Fibroblast of skin of abdomen (primary cell): ENCODE measurements around the gene CFAP97.
"Not testable (repeated sequence)": the region's sequence is repeated elsewhere in the genome, so short reads cannot be mapped to it uniquely, and the experiment has no call there.

Source experiments
- DNase-seq: peaks from one replicate; pipeline ENCODE4 v3.0.0-alpha.2; 2013

Gene CFAP97

DNA sequence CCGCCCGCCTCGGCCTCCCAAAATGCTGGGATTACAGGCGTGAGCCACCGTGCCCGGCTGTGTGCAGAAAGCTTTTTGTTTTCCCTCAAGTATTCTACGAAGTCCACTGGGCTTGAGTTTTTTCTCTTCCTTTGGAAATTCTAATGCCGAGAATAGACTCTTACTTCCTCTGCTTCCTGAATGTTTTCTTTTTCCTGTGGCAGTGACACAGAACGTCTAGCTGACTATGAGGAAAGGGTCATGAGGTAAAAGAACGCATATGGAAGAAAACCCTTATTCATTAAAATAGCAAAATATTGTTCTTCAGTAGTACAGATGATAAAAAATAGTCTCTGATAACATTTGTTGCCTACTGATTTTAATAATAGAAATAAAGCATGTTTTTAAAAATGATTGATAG, 65.6 kb downstream of the CFAP97 start:
- DNase-seq: no peak

GRCh38 chr4:185137233-185137925, 66.4 kb downstream of the CFAP97 start:
- DNase-seq: no peak

- DNase-seq: peak; percentile 42
Observed at GRCh38 chr4:185134307-185134869, 69.4 kb downstream of the CFAP97 start.

- DNase-seq: no peak
Observed at GRCh38 chr4:185128272-185129119, 75.3 kb downstream of the CFAP97 start.

- no peak for DNase-seq
Observed at GRCh38 chr4:185127021-185127925, 76.5 kb downstream of the CFAP97 start.

- no peak for DNase-seq
Observed at GRCh38 chr4:185124006-185124405, 79.8 kb downstream of the CFAP97 start.

DNA sequence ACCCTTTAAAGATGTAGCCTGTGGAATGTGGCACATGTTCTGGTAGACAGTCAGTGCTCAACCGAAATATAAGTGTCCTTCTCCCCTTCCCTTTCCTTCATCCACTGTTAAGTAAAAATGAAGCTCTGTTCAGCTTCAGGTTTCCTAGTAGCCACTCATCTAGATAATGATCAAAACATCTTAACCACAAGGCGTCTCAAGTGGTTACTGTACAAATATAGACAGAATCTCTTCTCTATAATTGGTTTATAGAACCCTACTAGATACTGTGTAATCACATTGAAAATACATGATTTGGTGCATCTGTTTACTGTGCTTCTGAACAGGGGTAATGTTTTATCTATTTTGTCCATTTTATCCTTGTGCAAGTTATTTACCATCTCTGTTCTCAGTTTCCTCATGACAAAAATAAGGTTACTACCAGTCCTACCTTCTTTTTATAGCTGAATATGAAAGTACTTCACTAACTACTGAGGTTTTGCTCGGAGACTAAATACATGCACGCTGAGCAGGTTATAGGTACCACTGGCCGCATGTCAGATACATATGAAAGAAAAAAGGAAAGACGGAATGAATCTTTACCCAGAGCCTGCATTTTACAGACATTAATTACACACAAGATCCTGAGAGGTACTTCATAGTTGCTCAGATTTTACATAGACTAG, 81.0 kb downstream of the CFAP97 start:
- no peak for DNase-seq

DNA sequence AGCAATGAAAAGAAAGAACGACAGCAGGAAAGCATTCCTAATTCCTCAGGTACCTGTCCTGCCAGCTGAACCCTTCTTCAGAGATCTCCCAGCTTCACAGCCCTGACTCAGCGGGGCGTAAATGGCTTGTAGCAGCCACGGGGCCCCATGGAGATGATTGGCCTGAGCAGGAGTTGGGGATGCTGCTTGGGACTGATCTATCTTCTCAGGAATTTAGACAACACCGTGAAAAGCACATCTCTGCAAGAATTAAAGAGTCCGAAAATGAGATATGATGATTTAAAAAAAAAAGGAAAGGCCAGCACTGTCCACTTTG, 83.2 kb downstream of the CFAP97 start:
- no peak for DNase-seq

DNA sequence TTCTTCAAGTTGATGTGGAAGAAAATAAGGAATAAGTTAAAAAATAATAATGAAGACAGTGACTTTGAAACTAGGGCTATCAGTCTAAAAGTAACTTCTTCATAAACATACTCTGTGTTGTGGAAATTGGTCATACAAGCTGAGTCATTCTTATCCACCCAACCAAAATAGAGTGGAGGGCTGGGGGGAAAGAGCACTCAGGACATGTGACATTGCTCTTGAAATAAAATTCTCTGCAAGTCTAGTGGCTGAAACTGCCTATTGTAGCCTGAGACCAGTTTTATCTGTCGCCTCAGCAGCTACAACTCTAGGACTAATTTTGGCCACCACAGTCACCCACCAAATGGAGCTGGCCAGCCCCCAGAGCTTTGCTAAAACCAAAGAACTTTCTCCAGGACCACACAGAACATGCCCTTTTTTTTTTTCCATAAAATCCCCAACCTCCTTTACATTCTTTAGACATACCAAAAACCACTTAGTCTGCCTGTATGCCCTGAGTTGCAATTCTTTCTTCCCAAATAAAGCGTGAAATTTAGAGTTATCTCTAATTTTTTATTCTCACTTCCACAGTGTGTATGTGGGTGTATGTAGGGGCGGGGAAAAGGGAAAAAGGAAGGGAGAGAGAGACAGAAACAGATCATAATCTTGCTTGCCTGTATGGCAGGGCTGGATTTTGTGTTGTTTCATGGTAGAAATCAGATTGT, 83.7 kb downstream of the CFAP97 start:
- no peak for DNase-seq

- DNase-seq: not testable (repeated sequence)
Observed at GRCh38 chr4:185119467-185119866, 84.3 kb downstream of the CFAP97 start.

DNA sequence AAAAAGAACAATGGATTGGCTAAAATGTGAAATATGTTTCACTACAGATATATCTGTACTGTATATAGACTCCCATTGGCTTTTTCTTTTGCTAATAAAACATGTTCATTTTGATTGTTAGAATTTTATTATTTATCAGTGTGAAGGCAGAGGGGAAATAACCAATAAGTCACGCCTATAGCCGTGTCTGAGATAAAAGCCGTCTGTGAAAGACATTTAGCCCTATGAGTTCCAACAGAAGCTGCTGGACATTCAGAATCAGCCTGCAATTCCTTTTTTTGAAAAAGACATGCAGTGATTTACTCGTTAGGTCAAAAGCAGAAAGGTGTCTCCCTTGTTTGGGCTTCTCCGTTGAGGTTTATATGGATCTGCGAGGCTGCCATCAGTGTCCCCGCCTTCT, 84.9 kb downstream of the CFAP97 start:
- no peak for DNase-seq

- no peak for DNase-seq
Observed at GRCh38 chr4:185117300-185117934, 86.4 kb downstream of the CFAP97 start.

- peak; percentile 71 for DNase-seq
Observed at GRCh38 chr4:185115827-185116232, 88.0 kb downstream of the CFAP97 start.

- DNase-seq: no peak
Observed at GRCh38 chr4:185113340-185113739, 90.5 kb downstream of the CFAP97 start.

- DNase-seq: peak; percentile 83
Observed at GRCh38 chr4:185112104-185112503, 91.7 kb downstream of the CFAP97 start.

- DNase-seq: no peak
Observed at GRCh38 chr4:185110375-185110823, 93.4 kb downstream of the CFAP97 start.

- no peak for DNase-seq
Observed at GRCh38 chr4:185109736-185110135, 94.1 kb downstream of the CFAP97 start.
